GM21390 (cell line): ENCODE measurements around the gene CDC42.
A peak's percentile ranks its signal among the peaks of the same experiment; 100 is the strongest.

Experiments
- ATAC-seq: cut with Tn5 transposase; IDR thresholded peaks from one replicate; pipeline ENCODE4 v1.9.1; 2021; ENCODE audit not compliant: unreplicated experiment

Gene CDC42

GRCh38 chr1:22107126-22107525 lies 54.6 kb downstream of the CDC42 start:
- no peak for ATAC-seq

DNA sequence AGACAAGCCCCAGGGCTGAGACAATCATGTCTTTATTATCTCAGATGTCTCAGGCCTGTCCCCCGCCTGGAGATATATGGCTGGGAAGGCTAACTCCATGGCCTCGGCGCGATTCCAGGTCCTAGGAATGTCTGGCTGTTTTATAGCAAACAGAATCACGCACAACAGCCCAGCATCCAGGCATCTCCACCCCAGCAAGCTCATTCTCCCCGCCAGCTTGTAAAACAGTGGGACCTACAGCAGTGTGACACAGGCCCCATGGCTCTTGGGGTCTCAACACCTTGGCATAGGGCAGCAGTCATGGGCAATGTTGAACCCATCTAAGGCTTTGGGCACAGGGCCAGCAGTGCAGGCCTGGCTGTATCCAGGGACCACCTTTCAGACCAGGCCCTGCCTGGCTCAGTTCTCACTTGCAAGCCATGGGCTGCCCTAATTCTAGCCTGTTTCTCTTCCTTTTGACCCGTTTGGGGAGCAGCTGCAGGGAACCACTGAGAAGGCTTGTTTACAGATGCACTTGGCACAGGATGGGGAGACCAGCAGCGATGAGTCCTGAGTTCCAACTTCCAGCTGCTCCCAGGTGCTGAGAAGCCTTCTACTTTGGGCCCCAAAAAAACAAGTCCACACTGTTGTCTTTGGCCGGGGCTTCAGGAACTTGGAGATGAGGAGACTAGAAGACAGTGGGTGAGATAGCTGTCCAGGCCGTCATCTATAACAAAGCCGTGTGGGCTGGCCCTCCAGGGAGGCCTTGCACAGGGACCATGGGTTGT lies 56.0 kb downstream of the CDC42 start:
- no peak for ATAC-seq

DNA sequence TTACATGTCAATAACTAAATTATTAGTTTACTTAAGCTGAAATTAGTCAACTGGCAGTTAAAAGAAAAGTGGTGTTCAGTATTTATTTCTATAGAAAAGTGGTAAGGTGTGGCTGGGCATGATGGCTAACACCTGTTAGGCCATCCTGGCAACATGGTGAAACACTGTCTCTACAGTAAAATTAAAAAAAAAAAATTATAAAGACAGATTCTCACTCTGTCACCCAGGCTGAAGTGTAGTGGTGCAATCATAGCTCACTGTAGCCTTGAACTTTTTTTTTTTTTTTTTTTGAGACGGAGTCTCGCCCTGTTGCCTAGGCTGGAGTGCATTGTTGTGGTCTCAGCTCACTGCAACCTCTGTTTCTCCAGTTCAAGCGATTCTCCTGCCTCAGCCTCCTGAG lies 57.5 kb downstream of the CDC42 start:
- no peak for ATAC-seq

- no peak for ATAC-seq
These were observed 58.6 kb downstream of the CDC42 start for GRCh38 chr1:22111115-22111514.

GRCh38 chr1:22111620-22112019 lies 59.1 kb downstream of the CDC42 start:
- ATAC-seq: no peak

GRCh38 chr1:22112554-22112953 lies 60.0 kb downstream of the CDC42 start:
- no peak for ATAC-seq

- ATAC-seq: no peak
These were observed 61.8 kb downstream of the CDC42 start for GRCh38 chr1:22114083-22115012.

DNA sequence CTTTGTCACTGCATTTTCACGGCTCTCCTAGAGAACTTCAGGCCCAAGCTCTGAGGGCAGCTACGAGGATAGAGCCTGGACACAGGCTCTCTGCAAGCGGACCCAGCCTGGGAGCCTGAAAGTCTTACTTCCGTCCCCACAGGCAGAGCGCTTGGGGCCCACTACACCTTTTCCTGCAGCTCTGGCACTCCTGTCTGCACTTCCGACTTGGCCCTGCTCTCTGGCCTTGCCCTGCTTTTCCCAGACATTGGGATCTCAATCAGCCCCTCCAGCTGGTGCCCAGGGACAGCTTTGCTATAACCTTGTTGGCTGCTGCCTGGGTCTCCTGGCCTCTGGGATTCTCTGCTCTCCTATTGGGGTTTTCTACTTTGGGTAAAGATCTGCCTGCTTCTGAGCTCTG lies 62.8 kb downstream of the CDC42 start:
- ATAC-seq: no peak

DNA sequence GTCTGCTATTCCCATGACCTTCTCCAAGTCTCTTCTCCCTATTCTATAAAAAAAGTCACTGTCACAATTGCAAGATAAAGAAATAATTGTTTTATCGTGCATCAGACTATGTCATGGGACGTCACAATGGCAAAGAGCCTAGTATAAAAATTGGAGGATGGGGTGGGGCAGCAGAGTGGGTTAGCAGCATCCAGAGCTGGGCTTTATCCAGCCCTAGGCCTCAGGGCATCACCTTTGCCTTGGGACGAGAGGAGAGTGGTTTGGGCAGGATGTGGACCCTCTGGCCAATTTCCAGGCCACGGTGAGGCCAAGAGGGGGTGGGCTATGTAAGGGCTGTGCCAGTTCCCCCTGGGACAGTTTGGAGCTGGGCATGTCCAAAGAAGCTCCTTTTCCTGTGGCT lies 64.7 kb downstream of the CDC42 start:
- ATAC-seq: no peak

DNA sequence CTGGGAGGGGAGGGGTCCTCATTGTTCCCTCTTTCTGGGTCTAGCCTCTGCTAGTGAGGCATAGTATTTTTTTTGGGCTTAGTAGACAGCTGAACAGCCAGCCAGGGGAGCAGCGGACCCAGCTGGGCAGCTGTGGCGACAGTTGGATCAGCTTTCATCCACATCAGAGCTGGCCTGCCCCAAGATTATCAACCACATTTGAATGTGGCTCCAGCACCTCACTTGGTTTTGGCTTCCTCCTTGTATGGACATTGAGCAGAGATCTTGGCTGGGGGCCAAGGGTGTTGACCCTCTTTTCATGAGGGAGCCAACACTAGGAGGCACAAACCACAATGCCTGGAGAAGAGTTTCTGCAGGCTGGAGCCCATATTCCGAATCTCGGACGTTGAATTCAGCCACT lies 65.3 kb downstream of the CDC42 start:
- no peak for ATAC-seq

DNA sequence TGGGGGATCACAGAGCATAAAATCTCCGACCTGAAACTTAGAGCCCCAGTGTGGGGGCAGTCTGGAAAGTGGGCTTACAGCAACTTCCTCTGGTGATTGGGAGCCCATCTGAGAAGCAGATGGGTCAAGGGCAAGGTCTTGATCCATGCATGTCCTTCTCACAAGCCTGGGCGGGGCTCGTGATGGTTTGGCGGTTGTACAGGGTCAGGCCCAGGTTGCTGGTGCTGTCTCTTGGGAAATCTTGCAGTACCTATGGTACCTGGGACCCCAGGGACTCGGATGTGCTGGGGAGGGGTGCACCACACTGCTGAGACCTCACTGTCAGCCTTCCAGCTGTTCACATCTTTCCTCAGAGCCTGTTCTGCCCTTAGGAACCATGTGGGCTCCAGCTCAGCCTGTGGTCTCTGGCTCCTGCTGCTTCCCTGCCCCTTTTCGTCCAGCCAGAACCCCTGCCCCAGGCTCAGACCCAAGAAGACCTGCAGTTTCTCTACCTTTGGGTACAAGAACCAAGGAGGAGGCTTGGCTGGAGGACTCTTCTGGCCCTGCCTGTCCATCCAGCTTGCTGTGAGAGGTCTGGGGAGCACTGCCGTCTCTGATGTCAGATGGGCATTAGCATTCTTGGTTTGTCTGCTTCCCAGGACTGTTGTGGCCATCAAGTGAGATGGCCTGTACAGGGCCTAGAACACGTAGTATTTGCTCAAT lies 65.9 kb downstream of the CDC42 start:
- peak; percentile 20 for ATAC-seq

DNA sequence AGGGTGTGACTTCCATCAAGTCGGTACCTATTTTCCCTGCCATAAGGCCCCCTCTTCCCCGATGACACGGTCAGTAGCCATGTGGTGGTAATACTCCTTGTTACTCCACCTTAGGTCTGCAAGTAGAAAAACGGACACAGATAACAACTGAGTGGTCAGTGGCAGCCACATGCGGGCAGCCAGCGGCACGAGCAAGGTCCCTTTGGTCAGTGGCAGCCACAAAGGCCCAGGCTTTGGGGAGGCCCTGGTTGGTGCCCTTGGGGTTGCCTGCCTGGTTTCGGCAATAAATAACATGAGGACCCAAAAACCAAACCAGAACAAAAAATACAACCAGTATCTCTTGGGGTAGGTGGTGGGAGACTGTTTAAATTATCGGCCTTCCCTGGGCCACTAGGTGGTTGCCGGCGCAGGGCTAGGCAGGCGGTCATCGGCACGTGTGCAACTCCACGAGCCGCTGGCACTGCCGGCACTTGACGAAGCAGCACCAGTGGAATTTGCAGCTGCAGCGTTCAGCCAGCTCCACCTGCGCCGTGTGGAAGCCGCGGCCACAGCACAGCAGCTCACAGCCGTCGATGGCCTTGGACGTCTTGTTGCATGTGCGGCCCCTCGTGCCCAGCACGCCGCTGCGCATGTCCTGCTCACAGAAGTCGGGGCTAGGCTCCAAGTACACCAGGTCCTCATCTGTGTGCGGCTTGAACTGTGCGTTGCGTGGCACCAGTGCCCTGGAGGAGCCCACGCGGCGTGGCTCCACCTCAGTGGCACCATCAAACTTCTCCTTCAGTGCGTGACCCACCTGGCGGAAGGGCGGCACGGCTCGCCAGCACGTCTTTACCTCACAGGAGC lies 67.3 kb downstream of the CDC42 start:
- no peak for ATAC-seq

DNA sequence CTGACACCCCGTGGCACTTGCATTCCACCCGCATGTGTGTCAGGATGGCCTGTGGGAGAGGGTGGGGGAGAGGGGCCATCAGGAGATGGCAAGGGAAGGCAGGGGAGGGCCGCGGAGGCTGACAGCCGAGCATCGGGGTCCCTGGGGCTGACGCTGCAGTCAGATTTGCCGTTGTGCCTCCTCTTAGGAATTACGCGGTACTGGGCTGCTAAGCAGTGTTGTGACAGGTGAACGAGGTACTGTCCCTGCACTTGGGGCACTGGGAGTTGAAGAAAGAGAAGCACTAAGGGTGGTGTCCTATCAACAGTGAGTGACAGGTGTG lies 67.9 kb downstream of the CDC42 start:
- ATAC-seq: no peak

GRCh38 chr1:22121421-22121911 lies 69.0 kb downstream of the CDC42 start:
- ATAC-seq: no peak

DNA sequence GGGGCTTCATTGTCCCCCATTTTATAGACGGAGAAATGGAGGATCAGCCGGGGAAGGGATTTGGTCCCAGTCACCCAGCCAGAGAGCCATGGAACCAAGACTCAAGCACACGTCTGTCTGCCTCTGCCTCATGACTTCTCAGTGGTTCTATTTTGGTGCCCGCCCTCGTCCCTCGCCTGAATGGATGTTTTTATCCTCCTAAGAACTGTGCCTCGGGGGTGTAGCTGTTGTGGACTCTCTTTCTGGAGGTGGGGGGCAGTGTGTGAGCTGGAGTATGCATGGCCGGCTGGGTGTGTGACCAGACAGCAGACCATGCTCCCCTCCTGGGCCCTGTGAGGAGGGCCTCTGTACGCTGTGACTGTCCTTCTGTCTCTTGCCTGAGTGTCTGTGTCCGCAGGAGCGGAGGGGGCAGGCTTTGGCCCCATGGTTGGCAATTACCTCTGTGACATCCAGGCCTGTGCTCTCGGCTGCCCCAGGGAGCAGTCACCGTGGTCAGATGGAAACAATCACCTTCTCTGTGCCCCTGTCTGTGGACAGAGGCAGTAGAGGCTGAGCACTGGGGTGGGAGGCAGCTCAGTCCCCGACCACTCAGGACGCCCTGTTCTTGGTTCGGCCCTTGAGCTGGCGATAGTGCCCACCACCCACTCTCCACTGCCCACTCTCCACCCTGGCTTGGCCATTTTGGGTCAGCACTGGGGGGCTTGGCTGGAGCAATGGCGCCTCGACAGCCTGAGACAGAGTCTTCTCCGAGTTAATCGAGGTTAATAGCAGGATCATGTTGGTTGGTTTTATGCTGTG lies 70.0 kb downstream of the CDC42 start:
- no peak for ATAC-seq

DNA sequence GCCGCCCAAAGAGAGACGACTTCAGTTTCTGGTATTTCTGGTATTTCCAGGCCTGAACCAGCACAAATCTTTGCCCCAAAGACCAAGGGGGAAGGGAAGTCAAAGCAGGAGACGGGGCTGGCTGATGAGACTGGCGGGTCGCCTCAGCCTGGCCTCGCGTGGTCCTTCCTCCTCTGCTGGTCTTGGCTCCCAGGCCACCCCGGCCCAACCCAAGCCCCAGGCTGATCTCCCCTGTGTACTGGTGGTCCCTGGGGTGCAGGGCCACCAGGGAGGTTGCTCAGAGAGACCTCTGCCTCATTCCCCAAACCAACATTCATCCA lies 70.5 kb downstream of the CDC42 start:
- no peak for ATAC-seq

DNA sequence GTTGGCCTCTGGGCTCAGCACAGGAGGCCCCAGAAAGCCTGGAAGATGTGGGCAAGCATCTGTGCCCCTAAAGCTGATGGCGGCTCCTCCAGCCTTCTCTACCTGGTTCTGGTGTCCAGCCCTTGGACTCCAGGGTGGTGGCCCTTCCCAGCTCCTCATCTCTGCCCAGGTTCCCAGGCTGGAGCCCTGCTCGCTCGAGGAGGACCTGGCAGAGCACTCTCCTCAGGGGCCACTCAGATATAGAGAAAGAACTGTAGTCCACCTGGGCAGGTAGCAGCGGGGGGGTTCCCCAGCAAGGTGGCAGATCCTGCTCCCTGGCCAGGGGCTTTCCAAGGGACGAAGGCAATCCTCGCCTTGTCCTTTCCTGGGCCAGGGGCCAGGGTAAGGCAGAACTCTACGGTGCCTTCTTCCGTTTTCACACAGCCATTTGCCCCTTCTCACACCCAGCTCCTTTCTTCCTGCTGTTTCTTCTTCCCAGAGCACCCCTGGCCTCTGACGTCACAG lies 71.4 kb downstream of the CDC42 start:
- ATAC-seq: no peak

DNA sequence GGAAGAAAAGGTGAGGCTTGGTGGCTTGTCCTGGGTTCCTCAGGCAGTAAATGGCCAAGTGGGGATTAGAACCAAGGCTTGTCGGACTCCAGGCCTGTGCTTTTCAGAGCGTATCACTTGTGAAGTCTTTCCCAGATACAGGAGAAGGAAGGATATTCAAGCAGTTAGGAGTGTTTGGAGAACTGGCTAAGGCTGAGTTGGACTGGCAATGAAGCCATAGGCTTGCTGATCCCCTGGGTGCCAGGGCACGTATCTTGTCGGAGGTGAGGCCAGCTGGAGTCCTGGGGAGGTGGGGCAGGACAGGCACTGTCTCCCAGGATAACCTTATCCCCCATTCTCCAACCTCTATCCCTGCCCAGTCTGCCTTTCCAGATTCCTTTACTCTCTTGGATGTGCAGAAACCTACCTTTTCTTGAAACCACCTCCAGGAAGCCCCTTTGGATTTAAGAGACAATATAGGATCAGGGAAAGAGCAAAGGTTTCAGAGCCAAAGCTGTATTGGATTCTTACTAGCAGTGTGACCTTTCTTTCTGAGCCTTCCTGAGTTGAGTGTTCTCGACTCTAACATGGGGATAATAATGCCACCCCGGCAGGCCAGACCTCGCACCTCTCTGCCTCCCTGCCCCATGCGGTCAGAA lies 72.2 kb downstream of the CDC42 start:
- ATAC-seq: no peak

DNA sequence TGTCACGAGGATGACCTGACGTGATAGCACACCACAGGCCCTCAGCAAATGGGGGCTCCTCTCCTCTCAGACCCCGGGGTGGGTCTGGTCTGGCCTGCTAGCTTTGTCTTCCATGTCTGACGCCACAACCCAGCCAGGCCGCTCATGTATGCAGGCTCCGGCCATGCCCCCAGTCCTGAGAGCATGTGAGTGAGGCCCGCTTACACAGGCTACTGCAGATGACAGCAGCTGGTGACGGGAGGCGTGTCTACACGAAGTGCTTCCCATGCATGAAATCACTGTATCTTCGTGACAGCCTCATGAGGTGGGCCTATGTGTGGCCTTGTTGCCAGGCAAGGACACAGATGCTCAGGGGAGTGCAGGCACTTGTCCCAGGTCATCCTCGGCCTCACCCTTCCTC lies 74.0 kb downstream of the CDC42 start:
- no peak for ATAC-seq
